GM12878 (cell line): ENCODE measurements around the gene HOOK2. TPM values are rescaled to one million over a fixed set of nuclear protein-coding genes. Genes with fewer than 3 reads are reported as not detected.
A peak's percentile ranks its signal among the peaks of the same experiment; 100 is the strongest.

Experiments used
- ATF3 ChIP-seq: IDR thresholded peaks from 2 replicates; pipeline ENCODE4 v1.6.1; 2011; ENCODE audit warnings: low read depth, mild to moderate bottlenecking, low read length, moderate library complexity, borderline replicate concordance; ENCODE audit errors: extremely low read depth
- ATF7 ChIP-seq: fragments of 450-650 bp; IDR thresholded peaks from 2 replicates; pipeline ENCODE4 v1.6.1; 2016; ENCODE audit warnings: low read depth, mild to moderate bottlenecking
- BACH1 ChIP-seq: fragments of 450-650 bp; IDR thresholded peaks from 2 replicates; pipeline ENCODE4 v1.6.1; 2017; ENCODE audit warnings: mild to moderate bottlenecking, borderline replicate concordance
- BCL11A ChIP-seq: IDR thresholded peaks from 2 replicates; pipeline ENCODE4 v1.6.1; 2011; ENCODE audit warnings: low read depth, low read length
- ESRRA ChIP-seq: IDR thresholded peaks from 2 replicates; pipeline ENCODE4 v1.6.1; 2012; ENCODE audit warnings: mild to moderate bottlenecking, low read length, improper control_type of control experiment
- FOS ChIP-seq: IDR thresholded peaks from 3 replicates; pipeline ENCODE4 v1.6.1; 2011; ENCODE audit warnings: borderline replicate concordance; ENCODE audit not compliant: insufficient read length; ENCODE audit errors: extremely low read depth
- HCFC1 ChIP-seq: fragments of 150-350 bp; IDR thresholded peaks from 2 replicates; pipeline ENCODE4 v1.6.1; 2014; ENCODE audit warnings: low read length
- HDGF ChIP-seq: fragments of 450-650 bp; IDR thresholded peaks from 2 replicates; pipeline ENCODE4 v1.6.1; 2016; ENCODE audit warnings: antibody characterized with exemption
- NKRF ChIP-seq: fragments of 450-650 bp; conservative IDR thresholded peaks from 2 replicates; pipeline ENCODE4 v1.6.1; 2017; ENCODE audit warnings: mild to moderate bottlenecking, moderate library complexity
- NR2C2 ChIP-seq: IDR thresholded peaks from 2 replicates; pipeline ENCODE4 v1.6.1; 2011; ENCODE audit warnings: borderline replicate concordance, low read depth; ENCODE audit not compliant: control insufficient read depth, insufficient read length
- NRF1 ChIP-seq: conservative IDR thresholded peaks from 2 replicates; pipeline ENCODE4 v1.6.1; 2011; ENCODE audit warnings: mild to moderate bottlenecking, low read depth, low read length, improper control_type of control experiment
- POLR2AphosphoS5 ChIP-seq: IDR thresholded peaks from 2 replicates; pipeline ENCODE4 v1.6.1; 2011; ENCODE audit warnings: mild to moderate bottlenecking, low read length, inconsistent platforms
- RB1 ChIP-seq: fragments of 450-650 bp; formaldehyde crosslinking; IDR thresholded peaks from 2 replicates; pipeline ENCODE4 v1.6.1; 2017; ENCODE audit warnings: mild to moderate bottlenecking, borderline replicate concordance
- RFX5 ChIP-seq: IDR thresholded peaks from 2 replicates; pipeline ENCODE4 v1.6.1; 2011; ENCODE audit warnings: low read depth, low read length, improper control_type of control experiment
- ZBTB40 ChIP-seq: fragments of 450-650 bp; IDR thresholded peaks from 2 replicates; pipeline ENCODE4 v1.6.1; 2016; ENCODE audit warnings: mild to moderate bottlenecking, moderate library complexity, borderline replicate concordance
- ZNF217 ChIP-seq: fragments of 450-650 bp; IDR thresholded peaks from 2 replicates; pipeline ENCODE4 v1.6.1; 2017; ENCODE audit warnings: antibody characterized with exemption, mild to moderate bottlenecking
- polyA plus RNA-seq, 11 experiments: library from polyadenylated mRNA; depleted of rRNA in 4 of 11; unstranded in 6 of 11; stranded (reverse) in 5 of 11; fragments of >200 nt; fragmentation: Nextera tagmentation in 4 of 11; fragmentation: Illumina TruSeq in 1 of 11; extraction: Ambion mirVana in 4 of 11; extraction: Trizol in 1 of 11; gene quantifications; 1 replicate in 1 of 11; 2 replicates in 10 of 11; pipeline versions ENCODE4 v1.2.1 to v1.2.3, GENCODE V29; 2011 to 2016; ENCODE audit warnings: inconsistent platforms in 2 of 11, missing spikeins in 2 of 11, low read depth in 1 of 11
- total RNA-seq, 4 experiments: library from RNA; depleted of rRNA in 3 of 4; stranded (reverse); fragments of >200 nt in 3 of 4; fragmentation: Illumina TruSeq in 1 of 4; extraction: Trizol in 1 of 4; gene quantifications; 2 replicates each; pipeline versions ENCODE4 v1.2.1 to v1.2.3, GENCODE V29; 2013 to 2021
- TF ChIP-seq, protein P1 (sequence below): fragments of 450-650 bp; IDR thresholded peaks from 2 replicates; pipeline ENCODE4 v1.6.1; 2017; ENCODE audit warnings: mild to moderate bottlenecking, low read depth, inconsistent platforms; ENCODE audit not compliant: poor library complexity, severe bottlenecking
- TF ChIP-seq, protein P2 (sequence below): fragments of 450-650 bp; IDR thresholded peaks from 2 replicates; pipeline ENCODE4 v1.6.1; 2017; ENCODE audit warnings: borderline replicate concordance
- TF ChIP-seq, protein P3 (sequence below): fragments of 450-650 bp; IDR thresholded peaks from 2 replicates; pipeline ENCODE4 v1.6.1; 2016; ENCODE audit warnings: mild to moderate bottlenecking

Gene HOOK2
- total and polyA plus RNA-seq, 10 of the 15 experiments (the other 5 are each of a cell fraction or from before 2014, with no cell fraction given) = 1.5 to 9.6 (median 6.2) TPM

GRCh38 chr19:12778905-12779161 lies 3.5 kb upstream of the HOOK2 start (continued):
- TF ChIP-seq, protein P1, sequence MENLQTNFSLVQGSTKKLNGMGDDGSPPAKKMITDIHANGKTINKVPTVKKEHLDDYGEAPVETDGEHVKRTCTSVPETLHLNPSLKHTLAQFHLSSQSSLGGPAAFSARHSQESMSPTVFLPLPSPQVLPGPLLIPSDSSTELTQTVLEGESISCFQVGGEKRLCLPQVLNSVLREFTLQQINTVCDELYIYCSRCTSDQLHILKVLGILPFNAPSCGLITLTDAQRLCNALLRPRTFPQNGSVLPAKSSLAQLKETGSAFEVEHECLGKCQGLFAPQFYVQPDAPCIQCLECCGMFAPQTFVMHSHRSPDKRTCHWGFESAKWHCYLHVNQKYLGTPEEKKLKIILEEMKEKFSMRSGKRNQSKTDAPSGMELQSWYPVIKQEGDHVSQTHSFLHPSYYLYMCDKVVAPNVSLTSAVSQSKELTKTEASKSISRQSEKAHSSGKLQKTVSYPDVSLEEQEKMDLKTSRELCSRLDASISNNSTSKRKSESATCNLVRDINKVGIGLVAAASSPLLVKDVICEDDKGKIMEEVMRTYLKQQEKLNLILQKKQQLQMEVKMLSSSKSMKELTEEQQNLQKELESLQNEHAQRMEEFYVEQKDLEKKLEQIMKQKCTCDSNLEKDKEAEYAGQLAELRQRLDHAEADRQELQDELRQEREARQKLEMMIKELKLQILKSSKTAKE = peak; percentile 1
- TF ChIP-seq BCL11A (no peak), ATF7 (0 out of 2 replicates have a peak, but pooled peaks have one; percentile 2), ATF3 (no peak), POLR2AphosphoS5 (no peak; the same call in 1 of the 2 replicates), HCFC1 (no peak), ZBTB40 (no peak), FOS (no peak), NKRF (no peak), NRF1 (no peak), BACH1 (no peak), RB1 (no peak), NR2C2 (no peak), ESRRA (no peak), HDGF (no peak), RFX5 (no peak), ZNF217 (no peak)
- TF ChIP-seq, protein P2, sequence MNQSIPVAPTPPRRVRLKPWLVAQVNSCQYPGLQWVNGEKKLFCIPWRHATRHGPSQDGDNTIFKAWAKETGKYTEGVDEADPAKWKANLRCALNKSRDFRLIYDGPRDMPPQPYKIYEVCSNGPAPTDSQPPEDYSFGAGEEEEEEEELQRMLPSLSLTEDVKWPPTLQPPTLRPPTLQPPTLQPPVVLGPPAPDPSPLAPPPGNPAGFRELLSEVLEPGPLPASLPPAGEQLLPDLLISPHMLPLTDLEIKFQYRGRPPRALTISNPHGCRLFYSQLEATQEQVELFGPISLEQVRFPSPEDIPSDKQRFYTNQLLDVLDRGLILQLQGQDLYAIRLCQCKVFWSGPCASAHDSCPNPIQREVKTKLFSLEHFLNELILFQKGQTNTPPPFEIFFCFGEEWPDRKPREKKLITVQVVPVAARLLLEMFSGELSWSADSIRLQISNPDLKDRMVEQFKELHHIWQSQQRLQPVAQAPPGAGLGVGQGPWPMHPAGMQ = no peak
- TF ChIP-seq, protein P3, sequence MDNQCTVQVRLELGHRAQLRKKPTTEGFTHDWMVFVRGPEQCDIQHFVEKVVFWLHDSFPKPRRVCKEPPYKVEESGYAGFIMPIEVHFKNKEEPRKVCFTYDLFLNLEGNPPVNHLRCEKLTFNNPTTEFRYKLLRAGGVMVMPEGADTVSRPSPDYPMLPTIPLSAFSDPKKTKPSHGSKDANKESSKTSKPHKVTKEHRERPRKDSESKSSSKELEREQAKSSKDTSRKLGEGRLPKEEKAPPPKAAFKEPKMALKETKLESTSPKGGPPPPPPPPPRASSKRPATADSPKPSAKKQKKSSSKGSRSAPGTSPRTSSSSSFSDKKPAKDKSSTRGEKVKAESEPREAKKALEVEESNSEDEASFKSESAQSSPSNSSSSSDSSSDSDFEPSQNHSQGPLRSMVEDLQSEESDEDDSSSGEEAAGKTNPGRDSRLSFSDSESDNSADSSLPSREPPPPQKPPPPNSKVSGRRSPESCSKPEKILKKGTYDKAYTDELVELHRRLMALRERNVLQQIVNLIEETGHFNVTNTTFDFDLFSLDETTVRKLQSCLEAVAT = no peak
- TF ChIP-seq, all 136 proteins: peak for 4
